Measurements from ENCODE around the gene ANKRD35.

ANKRD35 gene

GRCh38 chr1:145887631-145888030 is 2.0 kb upstream of the ANKRD35 start:
- H3K27me3 ChIP-seq (ENCODE audit: low read length) = no peaks in the 10 kb centered on the region
- no peaks in the 10 kb centered on the region for H3K79me2 ChIP-seq (ENCODE audit: insufficient read depth, low read length)
- no peak overlapping the region for H2AFZ ChIP-seq (ENCODE audit: low read depth, low read length, severe bottlenecking)
- H3K9ac ChIP-seq (ENCODE audit: low read length) = no peak overlapping the region
- H3K27ac ChIP-seq (ENCODE audit: low read depth, low read length) = no peak overlapping the region
- H3K9me2 ChIP-seq (replicated peaks; ENCODE audit: insufficient read depth, low read length) = no peaks in the 10 kb centered on the region
- TF ChIP-seq, protein P1, sequence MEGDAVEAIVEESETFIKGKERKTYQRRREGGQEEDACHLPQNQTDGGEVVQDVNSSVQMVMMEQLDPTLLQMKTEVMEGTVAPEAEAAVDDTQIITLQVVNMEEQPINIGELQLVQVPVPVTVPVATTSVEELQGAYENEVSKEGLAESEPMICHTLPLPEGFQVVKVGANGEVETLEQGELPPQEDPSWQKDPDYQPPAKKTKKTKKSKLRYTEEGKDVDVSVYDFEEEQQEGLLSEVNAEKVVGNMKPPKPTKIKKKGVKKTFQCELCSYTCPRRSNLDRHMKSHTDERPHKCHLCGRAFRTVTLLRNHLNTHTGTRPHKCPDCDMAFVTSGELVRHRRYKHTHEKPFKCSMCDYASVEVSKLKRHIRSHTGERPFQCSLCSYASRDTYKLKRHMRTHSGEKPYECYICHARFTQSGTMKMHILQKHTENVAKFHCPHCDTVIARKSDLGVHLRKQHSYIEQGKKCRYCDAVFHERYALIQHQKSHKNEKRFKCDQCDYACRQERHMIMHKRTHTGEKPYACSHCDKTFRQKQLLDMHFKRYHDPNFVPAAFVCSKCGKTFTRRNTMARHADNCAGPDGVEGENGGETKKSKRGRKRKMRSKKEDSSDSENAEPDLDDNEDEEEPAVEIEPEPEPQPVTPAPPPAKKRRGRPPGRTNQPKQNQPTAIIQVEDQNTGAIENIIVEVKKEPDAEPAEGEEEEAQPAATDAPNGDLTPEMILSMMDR (IDR thresholded peaks at IDR 0.05; ENCODE audit: insufficient read depth, low read length, poor library complexity, severe bottlenecking) = no peak
- TF ChIP-seq EZH2phosphoT487 (conservative IDR thresholded peaks at IDR 0.05; ENCODE audit: low read length) = no peak
- no peak overlapping the region for H3K4me2 ChIP-seq (ENCODE audit: low read depth, low read length, poor library complexity, severe bottlenecking)
- H3K9me3 ChIP-seq (ENCODE audit: insufficient read depth, low read length) = no peaks in the 10 kb centered on the region
- no peaks in the 10 kb centered on the region for H3K36me3 ChIP-seq (ENCODE audit: low read length)
- no peak overlapping the region for H3K4me3 ChIP-seq (ENCODE audit: insufficient read depth, low read length, poor library complexity, severe bottlenecking)
- H4K20me1 ChIP-seq (ENCODE audit: low read depth, low read length) = no peaks in the 10 kb centered on the region
- no peaks in the 10 kb centered on the region for H3F3A ChIP-seq (ENCODE audit: insufficient read depth)

GRCh38 chr1:145886816-145887215 is 1.1 kb upstream of the ANKRD35 start:
- H3K27me3 ChIP-seq (ENCODE audit: low read length) = no peaks in the 10 kb centered on the region
- no peaks in the 10 kb centered on the region for H3K9me2 ChIP-seq (replicated peaks; ENCODE audit: insufficient read depth, low read length)
- no peaks in the 10 kb centered on the region for H4K20me1 ChIP-seq (ENCODE audit: low read depth, low read length)
- no peak overlapping the region for H3K4me3 ChIP-seq (ENCODE audit: insufficient read depth, low read length, poor library complexity, severe bottlenecking)
- H3K36me3 ChIP-seq (ENCODE audit: low read length) = no peaks in the 10 kb centered on the region
- H3K9me3 ChIP-seq (ENCODE audit: insufficient read depth, low read length) = no peaks in the 10 kb centered on the region
- no peak overlapping the region for H3K4me2 ChIP-seq (ENCODE audit: low read depth, low read length, poor library complexity, severe bottlenecking)
- no peak overlapping the region for H3K9ac ChIP-seq (ENCODE audit: low read length)
- no peaks in the 10 kb centered on the region for H3K79me2 ChIP-seq (ENCODE audit: insufficient read depth, low read length)
- no peak overlapping the region for H3K27ac ChIP-seq (ENCODE audit: low read depth, low read length)
- H3F3A ChIP-seq (ENCODE audit: insufficient read depth) = no peaks in the 10 kb centered on the region
- no peak overlapping the region for H2AFZ ChIP-seq (ENCODE audit: low read depth, low read length, severe bottlenecking)
- no peak for TF ChIP-seq EZH2phosphoT487 (conservative IDR thresholded peaks at IDR 0.05; ENCODE audit: low read length)
- TF ChIP-seq, protein P1 (IDR thresholded peaks at IDR 0.05; ENCODE audit: insufficient read depth, low read length, poor library complexity, severe bottlenecking) = no peak

- peak overlapping the region; percentile 77 for H3K4me2 ChIP-seq (ENCODE audit: low read depth, low read length, poor library complexity, severe bottlenecking)
- no peak overlapping the region for H3K27ac ChIP-seq (ENCODE audit: low read depth, low read length)
- no peaks in the 10 kb centered on the region for H3K79me2 ChIP-seq (ENCODE audit: insufficient read depth, low read length)
- H3K27me3 ChIP-seq (ENCODE audit: low read length) = no peaks in the 10 kb centered on the region
- peak overlapping the region; percentile 83 for H3K4me3 ChIP-seq (ENCODE audit: insufficient read depth, low read length, poor library complexity, severe bottlenecking)
- no peaks in the 10 kb centered on the region for H3K9me2 ChIP-seq (replicated peaks; ENCODE audit: insufficient read depth, low read length)
- peak overlapping the region; percentile 97 for H2AFZ ChIP-seq (ENCODE audit: low read depth, low read length, severe bottlenecking)
- H3K9ac ChIP-seq (ENCODE audit: low read length) = peak overlapping the region; percentile 24; the same call in 1 of the 2 replicates
- no peaks in the 10 kb centered on the region for H4K20me1 ChIP-seq (ENCODE audit: low read depth, low read length)
- H3F3A ChIP-seq (ENCODE audit: insufficient read depth) = no peaks in the 10 kb centered on the region
- TF ChIP-seq, protein P1 (IDR thresholded peaks at IDR 0.05; ENCODE audit: insufficient read depth, low read length, poor library complexity, severe bottlenecking) = no peak
- no peak for TF ChIP-seq EZH2phosphoT487 (conservative IDR thresholded peaks at IDR 0.05; ENCODE audit: low read length)
- no peaks in the 10 kb centered on the region for H3K9me3 ChIP-seq (ENCODE audit: insufficient read depth, low read length)
- no peaks in the 10 kb centered on the region for H3K36me3 ChIP-seq (ENCODE audit: low read length)
Observed at GRCh38 chr1:145886390-145886789, 724 bp upstream of the ANKRD35 start.
